Neural crest cell (in vitro differentiated cells): Measurements from ENCODE around the gene ZNF714. TPM values are rescaled to one million over a fixed set of nuclear protein-coding genes. Genes with fewer than 3 reads are reported as not detected.
"Not testable (repeated sequence)": the region's sequence is repeated elsewhere in the genome, so short reads cannot be mapped to it uniquely, and the experiment has no call there.

Source experiments
- DNase-seq: peaks from one replicate; pipeline ENCODE4 v3.0.0; 2021; ENCODE audit warnings: low read depth, mixed read lengths, low spot score
- H3K27ac Mint-ChIP-seq: one replicate; pipeline ENCODE4 v1.8.0; 2021; ENCODE audit warnings: mild to moderate bottlenecking, mixed read lengths; ENCODE audit not compliant: unreplicated experiment
- H3K27me3 Mint-ChIP-seq: 2 replicates; pipeline ENCODE4 v1.8.0; 2021; ENCODE audit warnings: low read depth, mild to moderate bottlenecking, mixed read lengths
- H3K36me3 Mint-ChIP-seq: 2 replicates; pipeline ENCODE4 v1.8.0; 2021; ENCODE audit warnings: low read depth, mild to moderate bottlenecking, mixed read lengths
- H3K4me1 Mint-ChIP-seq: 2 replicates; pipeline ENCODE4 v1.8.0; 2021; ENCODE audit warnings: mixed read lengths
- H3K4me3 Mint-ChIP-seq: one replicate; pipeline ENCODE4 v1.8.0; 2021; ENCODE audit warnings: mild to moderate bottlenecking, mixed read lengths
- H3K9me3 Mint-ChIP-seq: 2 replicates; pipeline ENCODE4 v1.8.0; 2021; ENCODE audit warnings: mixed read lengths
- total RNA-seq: library from RNA; stranded (reverse); gene quantifications from 2 replicates; pipeline ENCODE4 v1.2.1, GENCODE V29; 2021
- TF ChIP-seq, protein P1 (sequence below): fragments of 200-600 bp; sonication (generic); conservative IDR thresholded peaks from 2 replicates; pipeline ENCODE4 v1.5.0; 2021; ENCODE audit warnings: antibody characterized with exemption, mild to moderate bottlenecking

Gene ZNF714
- total RNA-seq, 1 donor from 2014 or later, result 58.9 TPM

DNA sequence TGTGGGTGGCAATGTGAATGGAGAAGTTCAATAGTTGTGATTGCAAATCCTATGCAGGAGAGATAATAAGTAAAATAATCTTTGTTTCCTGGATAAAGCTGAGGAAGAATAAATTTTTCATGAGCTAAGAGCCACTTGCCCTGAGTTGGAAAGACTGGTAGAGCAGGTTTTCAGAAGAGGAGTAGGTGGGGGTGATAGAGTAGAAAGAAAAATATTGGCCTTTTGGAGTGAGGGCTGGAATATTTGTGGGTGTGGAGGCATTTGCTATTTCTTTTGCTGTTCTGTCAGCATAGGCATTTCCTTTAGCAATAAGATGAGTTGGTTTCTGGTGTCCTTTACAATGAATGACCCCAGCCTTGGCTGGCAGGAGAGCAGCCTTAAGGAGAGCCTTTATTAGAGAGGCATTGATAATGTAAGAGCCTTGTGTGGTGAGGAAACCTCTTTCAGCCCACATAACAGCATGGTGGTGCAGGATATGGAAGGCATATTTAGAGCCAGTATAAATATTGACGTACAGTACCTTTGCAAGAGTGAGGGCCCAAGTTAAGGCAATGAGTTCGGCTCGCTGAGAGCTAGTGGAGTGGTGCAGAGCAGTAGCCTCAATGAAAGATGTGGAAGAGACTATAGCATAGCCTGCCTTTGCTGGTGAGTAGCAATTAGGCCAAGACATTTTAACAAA lies 48.2 kb downstream of the ZNF714 start:
- Mint-ChIP-seq H3K4me3 (no peak overlapping the region), H3K27me3 (no peaks in the 10 kb centered on the region), H3K27ac (no peak overlapping the region), H3K36me3 (peaks cover 15% of the 10 kb centered on the region), H3K4me1 (peaks cover 17% of the 10 kb centered on the region), H3K9me3 (peaks cover 2% of the 10 kb centered on the region)
- DNase-seq, result no peak
- TF ChIP-seq, protein P1, sequence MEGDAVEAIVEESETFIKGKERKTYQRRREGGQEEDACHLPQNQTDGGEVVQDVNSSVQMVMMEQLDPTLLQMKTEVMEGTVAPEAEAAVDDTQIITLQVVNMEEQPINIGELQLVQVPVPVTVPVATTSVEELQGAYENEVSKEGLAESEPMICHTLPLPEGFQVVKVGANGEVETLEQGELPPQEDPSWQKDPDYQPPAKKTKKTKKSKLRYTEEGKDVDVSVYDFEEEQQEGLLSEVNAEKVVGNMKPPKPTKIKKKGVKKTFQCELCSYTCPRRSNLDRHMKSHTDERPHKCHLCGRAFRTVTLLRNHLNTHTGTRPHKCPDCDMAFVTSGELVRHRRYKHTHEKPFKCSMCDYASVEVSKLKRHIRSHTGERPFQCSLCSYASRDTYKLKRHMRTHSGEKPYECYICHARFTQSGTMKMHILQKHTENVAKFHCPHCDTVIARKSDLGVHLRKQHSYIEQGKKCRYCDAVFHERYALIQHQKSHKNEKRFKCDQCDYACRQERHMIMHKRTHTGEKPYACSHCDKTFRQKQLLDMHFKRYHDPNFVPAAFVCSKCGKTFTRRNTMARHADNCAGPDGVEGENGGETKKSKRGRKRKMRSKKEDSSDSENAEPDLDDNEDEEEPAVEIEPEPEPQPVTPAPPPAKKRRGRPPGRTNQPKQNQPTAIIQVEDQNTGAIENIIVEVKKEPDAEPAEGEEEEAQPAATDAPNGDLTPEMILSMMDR, result no peak

DNA sequence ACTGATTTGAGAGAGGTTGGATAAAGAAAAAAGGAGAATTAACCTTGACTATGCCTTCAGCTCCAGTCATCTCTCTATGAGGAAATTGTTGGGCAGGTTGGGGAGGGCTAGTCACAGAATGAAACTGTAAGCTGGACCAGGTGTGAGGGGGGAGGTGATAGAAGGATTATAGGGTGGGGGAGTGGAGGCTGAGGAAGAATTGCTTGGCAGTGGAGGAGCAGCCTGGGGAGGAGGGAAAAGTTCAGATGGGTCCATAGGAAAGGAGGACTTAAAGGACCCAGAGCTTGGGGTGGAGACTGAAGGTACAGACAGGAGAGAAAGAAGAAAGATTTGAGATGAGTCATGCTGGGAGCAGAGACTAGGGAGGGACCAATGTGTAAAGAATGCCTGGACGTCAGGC lies 51.6 kb downstream of the ZNF714 start:
- H3K36me3 Mint-ChIP-seq, result no peaks in the 10 kb centered on the region
- H3K27ac Mint-ChIP-seq, result no peak overlapping the region
- H3K4me3 Mint-ChIP-seq, result no peak overlapping the region
- DNase-seq, result no peak
- peaks cover 12% of the 10 kb centered on the region for H3K4me1 Mint-ChIP-seq
- TF ChIP-seq, protein P1, result no peak
- no peaks in the 10 kb centered on the region for H3K27me3 Mint-ChIP-seq
- no peaks in the 10 kb centered on the region for H3K9me3 Mint-ChIP-seq

DNA sequence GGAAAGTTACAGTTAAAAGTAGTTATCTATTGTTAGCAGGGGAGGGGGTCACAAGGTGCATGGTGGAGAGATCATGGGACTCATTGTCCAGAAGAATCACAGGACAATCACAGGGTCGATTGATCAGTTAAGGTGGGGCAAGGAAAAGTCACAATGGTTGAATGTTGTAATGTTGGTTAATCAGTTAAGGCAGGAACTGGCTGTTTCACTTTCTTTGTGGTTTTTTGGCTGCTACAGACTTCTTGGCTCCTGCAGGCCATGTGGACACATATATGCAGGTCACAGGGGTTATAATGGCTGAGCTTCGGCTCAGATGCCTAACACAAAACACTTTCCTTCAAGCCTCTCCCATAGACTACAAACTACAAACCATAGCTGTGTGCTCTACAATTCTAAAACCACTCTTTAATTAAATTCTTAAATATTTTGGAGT lies 52.9 kb downstream of the ZNF714 start:
- H3K4me1 Mint-ChIP-seq, result peaks cover 3% of the 10 kb centered on the region
- no peaks in the 10 kb centered on the region for H3K36me3 Mint-ChIP-seq
- H3K4me3 Mint-ChIP-seq, result no peak overlapping the region
- no peak for DNase-seq
- no peaks in the 10 kb centered on the region for H3K9me3 Mint-ChIP-seq
- H3K27ac Mint-ChIP-seq, result peak overlapping the region; percentile 72
- TF ChIP-seq, protein P1, result no peak
- H3K27me3 Mint-ChIP-seq, result no peaks in the 10 kb centered on the region

DNA sequence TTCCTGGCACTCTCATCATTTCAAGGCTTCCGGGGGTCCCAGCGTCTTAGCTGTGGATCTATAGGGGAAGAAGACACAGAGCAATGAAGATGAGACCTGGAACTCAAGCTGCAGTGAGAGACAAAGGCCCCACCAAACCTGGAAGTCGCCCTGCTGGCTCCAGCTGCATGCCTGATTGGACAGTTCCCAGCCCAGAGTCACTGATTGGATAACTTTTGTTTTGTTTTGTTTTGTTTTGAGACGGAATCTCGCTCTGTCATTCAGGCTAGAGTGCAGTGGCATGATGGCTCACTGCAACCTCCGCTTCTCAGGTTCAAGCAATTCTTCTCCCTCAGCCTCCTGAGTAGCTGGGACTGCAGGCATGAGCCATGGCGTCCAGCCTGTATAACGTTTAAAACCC lies 53.4 kb downstream of the ZNF714 start:
- H3K9me3 Mint-ChIP-seq, result no peaks in the 10 kb centered on the region
- H3K4me3 Mint-ChIP-seq, result no peak overlapping the region
- no peaks in the 10 kb centered on the region for H3K27me3 Mint-ChIP-seq
- H3K27ac Mint-ChIP-seq, result no peak overlapping the region
- no peaks in the 10 kb centered on the region for H3K36me3 Mint-ChIP-seq
- no peaks in the 10 kb centered on the region for H3K4me1 Mint-ChIP-seq
- no peak for DNase-seq
- TF ChIP-seq, protein P1, result no peak

DNA sequence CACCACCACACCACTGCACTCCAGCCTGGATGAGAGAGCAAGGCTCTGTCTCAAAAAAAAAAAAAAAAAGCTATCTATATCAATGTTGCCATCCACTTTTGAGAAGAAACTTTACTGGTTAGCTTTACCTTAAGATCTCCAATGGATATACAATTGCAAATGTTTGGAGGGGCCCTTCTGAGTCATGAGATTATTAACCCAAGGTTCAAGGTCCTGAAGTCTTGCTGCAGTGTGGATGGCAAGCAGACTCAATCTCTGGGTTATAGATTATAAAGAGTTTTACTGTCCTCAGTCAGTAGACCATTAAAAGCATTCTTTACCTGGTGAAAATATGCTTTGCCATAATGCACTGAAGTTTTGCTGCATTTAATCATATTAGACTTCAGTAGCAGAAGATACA lies 56.1 kb downstream of the ZNF714 start:
- DNase-seq, result no peak
- H3K27me3 Mint-ChIP-seq, result no peaks in the 10 kb centered on the region
- no peaks in the 10 kb centered on the region for H3K9me3 Mint-ChIP-seq
- no peak overlapping the region for H3K4me3 Mint-ChIP-seq
- peaks cover 9% of the 10 kb centered on the region for H3K36me3 Mint-ChIP-seq
- TF ChIP-seq, protein P1, result no peak
- H3K27ac Mint-ChIP-seq, result no peak overlapping the region
- peaks cover 15% of the 10 kb centered on the region for H3K4me1 Mint-ChIP-seq

DNA sequence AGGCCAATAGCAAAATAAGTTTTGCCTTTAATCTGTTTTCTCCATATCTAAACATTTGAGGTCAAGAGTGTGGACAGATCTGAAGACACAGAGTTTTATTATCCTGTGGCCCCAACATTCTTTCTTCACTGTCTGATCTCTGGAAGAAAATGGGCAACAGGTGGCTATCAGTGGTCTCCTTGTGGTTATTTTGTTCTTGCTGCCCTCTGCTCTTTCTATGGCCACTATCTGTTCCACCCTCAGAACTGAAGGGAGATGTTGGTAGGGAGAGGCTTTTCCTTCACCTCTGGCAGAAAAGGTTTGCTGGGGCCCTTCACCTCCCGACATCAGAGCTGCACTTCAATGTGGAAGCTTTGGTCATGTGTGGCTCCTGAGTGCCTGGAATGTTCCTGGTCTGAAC lies 59.0 kb downstream of the ZNF714 start:
- not testable (repeated sequence) for H3K9me3 Mint-ChIP-seq, H3K4me3 Mint-ChIP-seq, H3K27me3 Mint-ChIP-seq, H3K27ac Mint-ChIP-seq, DNase-seq
- Mint-ChIP-seq H3K36me3 (peaks cover 37% of the 10 kb centered on the region), H3K4me1 (peaks cover 21% of the 10 kb centered on the region)
